GM19372 (cell line): ENCODE measurements around the gene ADORA2B.
"Not testable (repeated sequence)": the region's sequence is repeated elsewhere in the genome, so short reads cannot be mapped to it uniquely, and the experiment has no call there.

ENCODE experiments used
- ATAC-seq: cut with Tn5 transposase; IDR thresholded peaks from one replicate; pipeline ENCODE4 v1.9.1; 2021; ENCODE audit warnings: mild to moderate bottlenecking, low read depth, moderate library complexity; ENCODE audit not compliant: unreplicated experiment

ADORA2B gene

DNA sequence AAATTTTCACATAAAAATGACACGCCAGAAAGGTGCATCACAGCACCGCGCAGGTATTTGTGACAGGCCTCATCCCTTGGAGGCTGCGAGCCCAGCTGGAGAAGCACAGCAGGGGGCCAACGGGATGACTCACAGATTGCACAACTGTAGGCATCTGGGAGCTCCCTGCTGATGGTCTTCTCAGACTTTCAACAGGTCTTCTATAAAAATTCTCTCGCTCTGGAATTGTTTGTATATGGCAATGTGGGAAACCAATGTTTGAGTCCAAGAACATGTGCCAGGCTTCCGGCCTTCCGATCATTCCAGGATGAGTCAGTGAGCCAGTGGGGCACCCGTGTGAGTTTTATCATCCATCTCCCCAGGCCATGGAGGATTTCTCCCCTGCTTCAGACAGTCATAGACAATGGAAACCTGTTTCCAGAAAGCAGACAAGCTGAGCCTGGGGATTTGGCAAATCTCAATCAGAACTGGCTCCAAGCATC, 24.1 kb upstream of the ADORA2B start:
- ATAC-seq = no peak

DNA sequence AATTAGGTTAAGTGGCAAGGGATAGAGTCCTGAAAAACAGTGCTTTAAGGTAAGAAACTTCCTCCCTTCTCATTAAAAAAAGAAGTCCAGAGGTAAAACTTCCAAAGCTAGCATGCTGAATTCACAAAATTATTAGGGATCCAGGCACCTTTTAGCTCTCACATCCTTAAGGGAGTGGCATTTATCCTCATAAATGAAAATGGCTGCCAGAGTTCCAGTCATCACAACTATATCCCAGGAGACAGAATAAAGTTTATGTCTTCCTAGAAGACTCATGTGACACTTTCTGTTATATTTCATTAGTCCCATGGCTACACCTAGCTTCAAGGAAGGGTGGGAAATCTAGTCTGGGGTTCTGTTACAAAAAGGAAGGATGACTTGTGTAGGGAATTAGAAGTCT, 23.3 kb upstream of the ADORA2B start:
- no peak for ATAC-seq

DNA sequence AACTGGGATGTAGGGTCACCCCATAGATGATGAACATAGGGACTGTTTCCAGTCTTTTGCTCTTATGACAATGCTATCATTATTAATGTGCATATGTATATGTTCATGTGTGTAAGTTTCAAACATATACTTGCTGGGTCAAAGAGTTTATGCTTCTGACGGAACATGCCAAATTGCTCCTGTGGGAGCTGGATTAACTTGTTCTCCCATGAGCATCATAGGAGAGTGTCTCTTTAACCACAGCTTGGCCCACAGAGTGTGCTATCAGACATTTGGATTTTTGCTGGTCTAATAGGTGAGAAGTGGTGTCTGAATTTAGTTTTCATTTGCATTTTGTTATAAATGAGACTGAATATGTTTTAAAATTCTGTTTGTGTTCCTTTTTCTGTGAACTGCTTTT, 22.3 kb upstream of the ADORA2B start:
- ATAC-seq = no peak

DNA sequence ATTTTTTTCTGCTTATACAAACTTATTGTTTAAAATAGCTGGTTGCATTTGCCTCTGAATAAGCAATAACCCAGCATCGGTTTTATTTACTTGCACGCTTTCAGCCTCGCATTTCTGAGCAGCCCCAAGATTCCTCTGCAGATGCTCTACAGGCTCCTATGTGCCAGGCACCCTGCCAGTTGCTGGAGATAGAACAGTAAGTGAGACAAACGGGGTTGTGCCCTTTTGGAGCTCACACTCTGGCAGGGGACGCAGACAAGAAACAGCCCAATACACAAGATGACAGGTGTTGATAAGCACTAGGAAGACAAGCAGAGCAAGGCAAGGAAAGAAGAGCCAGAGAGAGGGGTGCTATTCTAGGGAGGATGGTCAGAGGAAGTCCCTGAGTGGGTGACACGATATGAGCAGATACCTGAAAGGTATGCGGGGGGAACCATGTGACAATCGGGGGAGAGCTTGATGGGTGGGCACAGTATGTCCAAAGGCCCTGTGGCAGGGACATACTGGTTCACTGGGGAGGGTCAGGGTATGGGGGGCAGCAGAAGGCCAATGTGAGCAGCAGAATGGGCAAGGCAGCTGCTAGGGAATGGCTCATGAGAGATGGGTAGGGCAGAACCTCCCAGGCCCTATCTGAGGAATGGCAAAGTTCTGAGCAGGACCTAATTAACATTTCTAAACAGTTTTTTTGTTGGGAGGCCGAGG, 18.7 kb upstream of the ADORA2B start:
- no peak for ATAC-seq

DNA sequence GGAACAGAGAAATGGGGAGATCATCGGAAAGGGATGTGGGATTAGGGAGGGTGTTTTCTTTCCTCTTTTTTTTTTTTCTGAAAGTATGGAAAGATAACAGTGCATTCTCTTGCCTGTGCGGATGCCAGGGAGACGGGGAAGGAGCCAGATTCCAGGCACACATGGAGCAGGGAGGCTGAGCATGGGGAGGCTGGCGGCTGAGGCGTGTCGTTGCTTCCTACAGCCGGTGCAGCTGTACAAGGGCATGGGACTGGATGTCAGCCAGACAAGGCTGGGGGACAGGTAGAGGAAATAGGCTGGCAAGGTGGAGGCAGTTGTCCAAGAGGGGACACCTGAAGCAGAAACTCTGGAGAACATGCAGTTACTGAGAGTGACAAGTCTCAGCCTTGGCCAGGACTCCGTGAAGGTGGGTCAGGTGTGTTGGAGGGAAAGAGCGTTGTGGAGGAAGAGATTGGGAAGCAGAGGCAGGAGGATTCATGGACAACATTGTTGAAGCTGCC, 16.6 kb upstream of the ADORA2B start:
- ATAC-seq = no peak

DNA sequence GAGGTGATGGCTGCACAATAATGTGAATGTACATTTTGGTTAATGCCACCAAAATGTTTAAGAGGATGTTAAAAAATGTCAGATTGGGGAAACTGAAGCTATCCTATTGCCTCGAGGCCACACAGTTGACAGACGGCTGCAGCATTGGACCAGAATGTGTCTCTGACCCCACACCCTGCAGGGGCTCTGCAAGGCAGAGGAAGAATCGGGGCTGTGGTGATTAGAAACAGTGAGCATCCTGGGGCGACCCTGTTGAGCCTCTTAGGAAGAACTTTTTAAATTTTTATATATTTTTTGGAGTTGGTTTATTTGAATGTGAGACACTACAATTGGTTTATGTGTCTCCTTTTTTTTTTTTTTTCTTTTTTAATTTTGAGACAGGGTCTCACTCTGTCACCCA, 15.0 kb upstream of the ADORA2B start:
- no peak for ATAC-seq

DNA sequence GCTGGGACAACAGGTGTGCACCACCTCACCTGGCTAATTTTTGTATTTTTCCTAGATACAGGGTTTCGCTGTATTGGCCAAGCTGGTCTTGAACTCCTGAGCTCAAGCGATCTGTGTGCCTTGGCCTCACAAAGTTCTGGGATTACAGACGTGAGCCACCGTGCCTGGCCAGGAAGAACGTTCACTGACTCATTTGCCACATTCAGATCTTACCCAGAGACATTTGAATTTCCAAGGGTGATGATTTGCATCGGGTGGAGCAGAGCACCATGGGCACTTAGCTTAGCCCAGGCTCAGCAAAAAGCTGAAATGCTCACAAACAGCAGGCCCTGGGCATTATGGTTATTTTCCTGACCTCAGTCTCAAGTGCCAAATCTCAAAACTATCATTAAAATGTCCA, 14.5 kb upstream of the ADORA2B start:
- no peak for ATAC-seq

DNA sequence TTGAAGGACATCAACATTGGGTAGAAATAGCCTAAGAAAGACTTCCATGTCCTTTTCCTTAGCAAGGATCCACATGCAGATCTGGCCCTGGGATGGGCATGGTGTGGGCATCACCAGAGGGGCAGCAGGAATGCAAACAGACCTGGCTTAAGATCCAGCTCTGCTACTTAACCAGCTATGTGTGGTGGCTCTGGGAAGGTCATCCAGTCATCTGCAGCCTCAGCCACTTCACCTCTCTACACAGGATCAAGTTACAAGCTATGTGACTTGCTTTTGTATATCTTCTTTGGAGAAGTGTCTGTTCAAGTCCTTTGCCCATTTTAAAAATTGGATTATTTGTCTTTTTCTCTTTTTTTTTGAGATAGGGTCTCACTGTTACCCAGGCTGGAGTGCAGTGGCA, 13.5 kb upstream of the ADORA2B start:
- no peak for ATAC-seq

DNA sequence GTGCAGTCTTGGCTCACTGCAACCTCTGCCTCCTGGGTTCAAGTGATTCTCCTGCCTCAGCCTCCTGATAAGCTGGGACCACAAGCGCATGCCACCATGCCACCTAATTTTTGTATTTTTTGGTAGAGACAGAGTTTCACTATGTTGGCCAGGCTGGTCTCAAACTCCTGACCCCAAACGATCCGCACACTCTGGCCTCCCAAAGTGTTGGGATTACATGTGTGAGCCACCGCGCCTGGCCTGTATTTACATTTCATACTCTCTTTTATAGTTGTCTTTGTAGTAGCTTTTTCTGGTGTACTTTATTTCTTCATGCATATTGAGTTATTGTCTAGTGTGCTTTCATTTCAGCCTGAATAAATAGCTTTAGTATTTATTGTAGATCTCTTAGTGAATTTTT, 10.1 kb upstream of the ADORA2B start:
- no peak for ATAC-seq

DNA sequence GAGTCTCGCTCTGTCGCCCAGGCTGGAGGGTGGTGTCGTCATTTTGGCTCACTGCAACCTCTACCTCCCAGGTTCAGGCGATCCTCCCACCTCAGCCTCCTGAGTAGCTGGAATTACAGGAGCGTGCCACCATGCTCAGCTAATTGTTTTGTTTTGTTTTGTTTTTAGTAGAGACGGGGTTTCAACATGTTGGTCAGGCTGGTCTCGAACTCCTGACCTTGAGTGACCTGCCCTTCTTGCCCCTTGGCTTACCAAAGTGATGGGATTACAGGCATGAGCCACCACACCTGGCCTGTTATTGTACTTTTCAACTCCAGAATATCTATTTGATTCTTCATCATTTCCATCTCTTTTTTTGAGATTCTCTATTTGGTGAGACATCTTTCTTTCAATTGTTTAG, 9.0 kb upstream of the ADORA2B start:
- no peak for ATAC-seq

DNA sequence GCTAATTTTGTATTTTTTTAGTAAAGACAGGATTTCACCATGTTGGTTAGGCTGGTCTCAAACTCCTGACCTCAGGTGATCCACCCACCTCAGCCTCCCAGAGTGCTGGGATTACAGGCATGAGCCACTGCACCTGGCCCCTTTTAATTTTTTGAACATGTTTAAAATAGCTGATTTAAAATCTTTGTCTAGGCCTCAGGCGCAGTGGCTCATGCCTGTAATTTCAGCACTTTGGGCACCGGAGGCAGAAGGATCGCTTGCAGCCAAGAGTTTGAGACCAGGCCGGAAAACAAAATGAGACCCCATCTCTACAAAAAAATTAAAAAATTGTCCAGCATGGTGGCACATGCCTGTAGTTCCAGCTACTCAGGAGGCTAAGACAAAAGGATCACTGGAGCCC, 8.4 kb upstream of the ADORA2B start:
- ATAC-seq = not testable (repeated sequence)

DNA sequence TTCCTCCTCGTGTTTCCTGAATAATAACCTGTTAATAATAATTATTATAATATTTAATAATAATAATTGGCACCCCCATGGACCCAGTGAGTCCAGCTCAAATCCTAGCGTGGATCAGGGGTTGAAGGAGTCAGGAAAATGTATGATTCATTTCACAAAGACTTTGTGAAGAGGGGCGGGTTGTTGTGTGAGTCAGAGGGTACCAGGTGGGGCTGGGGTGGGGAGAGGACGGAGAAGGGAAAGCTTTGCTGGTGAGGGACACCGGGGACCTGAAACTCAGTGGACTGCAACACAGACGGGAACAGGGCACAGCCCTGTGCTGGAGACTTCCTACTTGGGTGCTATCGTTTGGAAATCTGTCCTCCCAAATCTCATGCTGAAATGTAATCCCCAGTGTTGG, 3.1 kb upstream of the ADORA2B start:
- no peak for ATAC-seq

DNA sequence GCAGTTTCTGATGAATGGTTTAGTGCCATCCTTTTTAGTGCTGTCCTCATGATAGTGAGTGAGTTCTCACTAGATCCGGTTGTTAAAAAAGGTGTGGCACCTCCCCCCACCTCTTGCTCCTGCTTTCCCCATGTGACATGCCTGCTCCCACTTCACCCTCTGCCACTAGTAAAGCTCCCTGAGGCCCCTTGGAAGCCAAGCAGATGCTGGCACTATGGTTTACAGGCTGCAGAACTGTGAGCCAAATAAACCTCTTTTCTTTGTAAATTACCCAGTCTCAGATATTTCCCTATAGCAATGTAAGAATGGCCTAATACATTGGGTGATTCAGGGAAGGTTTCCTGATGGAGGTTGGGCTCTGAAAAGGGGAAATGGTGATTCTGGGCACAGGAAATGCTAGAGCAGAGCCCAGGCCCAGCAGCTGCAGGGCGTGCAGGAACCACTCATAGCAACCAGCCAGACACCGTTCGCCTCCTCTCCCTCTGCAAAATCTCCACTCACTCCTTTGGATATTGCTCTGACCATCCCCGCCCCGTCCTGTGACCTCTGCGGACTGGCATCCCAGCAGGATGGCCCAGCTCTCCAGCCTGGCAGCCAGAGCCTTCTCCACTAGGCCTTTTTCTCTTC, 2.6 kb upstream of the ADORA2B start:
- no peak for ATAC-seq

DNA sequence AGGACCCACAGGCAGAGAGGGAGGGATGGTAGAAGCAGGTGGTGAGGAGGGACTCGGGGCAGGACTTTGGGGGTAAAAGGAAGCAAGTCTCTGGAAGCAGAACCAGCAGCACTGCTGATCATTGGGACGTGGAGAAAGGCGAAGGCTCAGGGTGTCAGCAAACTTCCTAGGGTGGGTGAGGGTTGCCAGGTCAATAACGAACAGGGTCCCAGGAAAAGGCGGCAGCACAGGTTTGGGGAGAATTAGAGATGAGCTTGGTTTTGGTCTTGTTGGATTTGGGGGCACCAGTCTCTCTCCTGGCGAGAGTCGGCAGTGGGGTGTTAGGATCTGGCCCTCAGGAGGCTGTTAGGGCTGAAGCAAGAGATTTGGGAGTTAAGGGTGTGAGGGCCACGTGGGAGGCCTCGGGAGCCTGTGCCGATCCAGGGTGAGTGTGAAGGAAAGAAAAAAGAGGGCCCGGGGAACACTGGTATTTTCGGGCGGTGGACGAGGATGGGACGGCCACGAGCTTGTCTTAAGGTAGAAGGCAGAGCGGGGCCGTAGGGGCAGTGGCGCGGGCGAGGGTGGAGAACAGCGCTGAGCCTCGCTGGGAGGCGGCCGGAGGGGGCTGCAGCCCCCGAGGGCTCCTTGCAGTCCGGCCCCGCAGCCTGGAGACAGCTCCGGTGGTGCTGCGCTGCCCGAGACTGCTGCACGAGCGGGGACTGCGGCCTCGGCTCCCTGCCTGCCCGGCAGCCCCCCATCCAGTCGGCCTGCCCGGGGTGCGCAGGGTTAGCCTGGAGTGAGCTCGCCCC, 765 bp upstream of the ADORA2B start:
- peak; percentile 25 for ATAC-seq

DNA sequence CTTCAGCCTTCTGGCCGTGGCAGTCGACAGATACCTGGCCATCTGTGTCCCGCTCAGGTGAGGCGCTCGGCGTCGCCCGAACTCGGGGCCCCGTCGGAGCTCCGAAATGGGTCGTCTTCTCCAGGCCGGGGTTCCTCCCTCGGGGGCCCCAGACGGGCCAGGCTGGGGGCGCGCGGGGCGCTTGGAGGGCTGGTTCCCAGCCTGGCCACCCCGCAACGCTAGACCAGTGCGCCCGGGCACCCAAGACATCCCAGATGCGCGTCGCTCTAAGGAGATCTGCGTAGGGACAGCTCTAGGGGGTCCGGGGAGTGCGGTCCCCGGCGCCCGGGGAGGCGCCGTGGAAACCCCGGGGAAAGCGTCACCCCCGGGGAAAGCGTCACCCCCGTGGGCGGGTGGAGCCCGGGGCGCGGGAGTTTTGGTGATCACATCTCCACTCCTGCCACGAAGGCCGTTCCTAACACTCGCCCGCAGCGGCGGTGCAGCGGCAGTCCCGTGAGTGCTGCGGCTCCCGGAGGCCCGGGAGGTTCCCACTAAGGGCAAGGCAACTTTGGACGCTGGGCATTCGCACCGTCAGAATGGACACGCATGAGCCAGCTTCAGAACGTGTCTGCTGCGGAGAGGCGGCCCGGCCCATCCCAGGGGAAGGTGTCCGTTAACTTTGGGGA, 729 bp downstream of the ADORA2B start:
- no peak for ATAC-seq

DNA sequence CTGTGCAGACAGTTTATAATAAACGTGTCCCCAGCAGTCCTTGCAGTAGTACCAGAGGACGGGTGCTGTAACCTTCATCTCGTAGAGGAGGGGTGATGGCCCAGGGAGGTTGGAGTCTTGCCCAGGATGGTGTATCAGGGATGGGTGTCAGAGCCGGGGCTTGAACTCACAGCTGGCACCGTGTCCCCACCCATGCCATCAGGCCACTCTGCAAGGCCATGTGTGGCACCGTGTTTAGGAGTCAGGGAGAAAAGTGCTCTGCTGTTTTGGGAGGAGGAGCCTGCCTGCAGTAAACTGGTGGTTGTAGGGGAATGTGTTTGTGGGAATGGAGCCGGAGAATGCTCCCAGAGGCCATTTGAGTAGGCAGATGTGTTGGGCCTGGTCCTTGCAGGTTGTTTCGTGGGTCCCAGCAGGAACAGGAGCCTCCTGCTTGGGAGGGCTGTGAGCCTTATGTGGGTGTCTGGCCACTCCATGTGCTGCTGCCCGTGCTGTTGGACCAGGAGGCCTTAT, 1.7 kb downstream of the ADORA2B start:
- ATAC-seq = no peak

DNA sequence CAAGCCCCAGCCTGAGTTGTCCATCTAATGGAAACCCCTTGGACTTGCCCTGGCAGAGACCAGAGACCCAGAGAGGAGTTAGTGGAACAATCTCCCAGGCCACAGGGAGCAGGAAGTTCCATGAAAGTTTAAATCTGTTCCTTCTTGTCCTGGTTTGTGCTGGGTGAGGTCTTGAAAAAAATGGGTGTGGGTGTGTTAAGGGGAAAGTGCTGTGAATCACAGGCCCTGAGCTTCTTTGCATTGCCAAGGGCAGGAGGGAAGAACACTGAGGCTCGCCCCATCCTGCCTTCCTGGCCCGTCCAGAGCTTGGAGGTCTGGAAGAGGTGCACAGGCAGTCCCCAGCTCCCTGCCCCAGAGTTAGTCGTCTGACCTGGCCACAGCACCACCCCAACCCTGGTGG, 2.3 kb downstream of the ADORA2B start:
- ATAC-seq = no peak

DNA sequence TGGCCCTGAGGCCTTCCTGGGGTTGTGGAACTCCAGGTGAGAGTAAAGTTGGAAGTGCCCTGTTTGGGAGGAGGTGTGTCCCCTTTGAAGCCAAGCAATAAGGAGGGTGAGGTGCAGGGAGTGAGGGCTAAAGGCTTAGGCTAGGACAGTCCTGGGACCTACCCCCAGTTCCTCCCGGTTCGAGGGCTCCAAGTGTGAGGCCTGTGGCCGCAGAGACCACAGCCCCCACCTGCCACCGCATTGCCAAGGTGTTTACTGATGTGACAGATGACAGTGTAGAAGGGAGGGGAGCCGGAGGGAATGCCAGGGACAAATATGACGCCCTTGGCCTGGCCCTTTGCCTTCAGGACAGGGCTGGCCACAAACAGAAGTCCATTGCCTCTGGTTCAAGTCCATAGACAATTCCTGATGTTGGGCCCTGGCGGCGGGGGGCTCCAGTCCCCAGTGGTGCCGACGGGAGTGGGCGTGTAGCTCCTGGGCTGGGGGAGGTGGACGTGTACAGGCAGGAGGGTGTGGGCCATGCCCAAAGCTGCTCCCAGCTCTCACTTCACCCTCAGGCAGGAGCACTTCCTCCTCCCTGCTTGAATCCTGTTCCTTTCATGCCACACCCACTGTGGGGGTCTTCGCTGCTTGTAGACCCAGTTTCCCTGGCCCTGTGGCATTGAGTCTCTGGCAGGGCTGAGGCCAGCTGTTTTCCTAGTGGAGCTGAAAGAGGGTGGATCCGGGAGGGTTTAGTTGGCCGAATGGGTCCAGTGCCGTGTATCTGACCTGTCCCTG, 3.2 kb downstream of the ADORA2B start:
- no peak for ATAC-seq

DNA sequence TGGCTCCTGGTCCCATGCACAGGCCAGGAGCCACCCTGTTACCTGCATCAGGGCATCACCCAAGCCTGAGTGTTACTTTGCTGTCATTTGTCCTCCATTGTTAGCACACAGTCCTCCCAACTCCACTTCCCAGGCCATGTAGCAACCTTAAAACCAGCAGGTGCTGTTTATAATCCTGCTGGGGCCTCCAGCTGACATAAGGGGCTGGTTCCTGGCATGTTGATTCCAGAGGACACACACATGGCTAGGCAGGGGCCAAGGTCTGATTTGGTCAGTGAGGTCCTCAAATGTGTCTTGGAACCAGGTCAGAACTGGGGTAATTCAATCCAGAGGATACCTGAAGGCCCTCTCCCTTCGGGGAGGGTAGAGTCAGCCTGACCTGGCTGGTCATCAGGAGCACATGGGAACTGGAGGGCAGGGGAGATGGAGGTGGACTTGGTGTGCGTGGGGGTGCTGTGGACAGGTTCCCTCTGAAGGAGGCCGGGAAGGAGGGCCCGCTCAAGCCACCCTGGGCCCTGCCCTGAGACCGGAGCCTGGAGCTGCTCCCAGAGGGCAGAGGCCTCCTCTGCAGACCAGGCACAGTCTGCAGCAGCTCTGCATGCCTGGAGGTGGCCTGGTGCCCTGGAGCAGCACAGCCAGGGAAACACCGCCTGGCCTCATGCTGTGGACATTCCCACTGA, 6.6 kb downstream of the ADORA2B start:
- no peak for ATAC-seq
